Inflammatory macrophage treated with lipopolysaccharide for 1 hour (primary cell): ENCODE results near the gene ACAA1.
A peak's percentile ranks its signal among the peaks of the same experiment; 100 is the strongest.
"Not testable (repeated sequence)": the region's sequence is repeated elsewhere in the genome, so short reads cannot be mapped to it uniquely, and the experiment has no call there.

Experiments
- DNase-seq, 2 donors: peaks; one replicate each; pipeline ENCODE4 v3.0.0-alpha.2; 2020 to 2022

Gene ACAA1, protein sequence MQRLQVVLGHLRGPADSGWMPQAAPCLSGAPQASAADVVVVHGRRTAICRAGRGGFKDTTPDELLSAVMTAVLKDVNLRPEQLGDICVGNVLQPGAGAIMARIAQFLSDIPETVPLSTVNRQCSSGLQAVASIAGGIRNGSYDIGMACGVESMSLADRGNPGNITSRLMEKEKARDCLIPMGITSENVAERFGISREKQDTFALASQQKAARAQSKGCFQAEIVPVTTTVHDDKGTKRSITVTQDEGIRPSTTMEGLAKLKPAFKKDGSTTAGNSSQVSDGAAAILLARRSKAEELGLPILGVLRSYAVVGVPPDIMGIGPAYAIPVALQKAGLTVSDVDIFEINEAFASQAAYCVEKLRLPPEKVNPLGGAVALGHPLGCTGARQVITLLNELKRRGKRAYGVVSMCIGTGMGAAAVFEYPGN

DNA sequence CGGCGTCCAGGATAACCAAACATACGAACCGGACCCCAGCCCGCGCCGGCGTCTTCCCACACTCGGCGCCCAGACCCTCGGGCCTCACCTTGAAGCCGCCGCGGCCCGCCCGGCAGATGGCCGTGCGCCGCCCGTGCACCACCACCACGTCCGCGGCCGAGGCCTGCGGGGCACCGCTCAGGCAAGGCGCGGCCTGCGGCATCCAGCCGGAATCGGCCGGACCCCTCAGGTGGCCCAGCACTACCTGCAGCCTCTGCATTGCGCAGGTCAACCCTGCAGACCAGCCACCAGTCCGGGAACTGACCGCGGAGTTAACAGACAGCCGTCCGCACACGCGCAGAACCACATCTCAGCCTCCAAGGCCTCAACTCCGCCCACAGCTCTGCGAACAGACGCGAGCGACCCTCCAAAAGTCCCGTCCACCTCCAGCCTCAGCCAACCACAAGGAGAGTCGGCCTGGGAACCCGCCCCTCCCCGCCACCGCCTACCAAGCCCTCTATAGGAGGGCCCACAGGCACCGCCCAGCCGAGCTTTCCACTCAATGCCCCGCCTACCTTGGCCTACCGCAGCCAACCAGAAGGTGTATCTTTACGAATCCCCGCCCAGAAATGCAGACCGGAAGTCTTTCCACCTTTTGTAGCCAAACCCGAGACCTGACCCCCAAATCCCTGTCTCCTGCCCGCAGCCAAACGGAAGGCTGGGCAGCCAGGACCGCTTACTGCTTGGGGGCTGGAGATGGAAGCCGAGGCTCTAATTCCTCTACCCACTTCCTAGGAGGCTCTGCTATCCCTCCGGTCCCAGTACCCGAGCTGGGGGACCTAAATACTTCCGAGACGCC, at the start of gene ACAA1:
Gene ACAA1 (minus strand): TSS at position 351 of the 838 bp plus-strand sequence. CDS start 92 bp downstream, at position 259.
- peak; percentile 99 to 100 for DNase-seq

DNA sequence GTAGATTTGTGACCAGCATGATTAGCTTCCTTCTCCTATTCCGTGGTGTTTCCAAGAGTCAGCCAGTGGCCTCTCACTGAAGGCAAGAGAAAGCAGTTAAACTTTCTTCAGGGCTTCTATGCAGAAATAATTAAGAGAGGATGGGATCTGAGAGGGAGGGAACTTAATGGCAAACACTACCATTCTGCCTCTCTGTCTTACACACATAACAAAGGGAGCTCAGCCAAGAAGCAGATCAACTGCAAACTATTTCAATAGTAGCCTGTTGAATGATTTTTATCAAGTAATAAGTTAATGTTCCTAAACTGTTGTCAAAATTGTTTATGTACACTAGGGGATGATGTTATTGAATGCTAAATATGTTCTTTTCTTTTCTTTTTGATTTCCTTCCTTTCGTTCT, 40.3 kb upstream of the ACAA1 start:
- no peak for DNase-seq

DNA sequence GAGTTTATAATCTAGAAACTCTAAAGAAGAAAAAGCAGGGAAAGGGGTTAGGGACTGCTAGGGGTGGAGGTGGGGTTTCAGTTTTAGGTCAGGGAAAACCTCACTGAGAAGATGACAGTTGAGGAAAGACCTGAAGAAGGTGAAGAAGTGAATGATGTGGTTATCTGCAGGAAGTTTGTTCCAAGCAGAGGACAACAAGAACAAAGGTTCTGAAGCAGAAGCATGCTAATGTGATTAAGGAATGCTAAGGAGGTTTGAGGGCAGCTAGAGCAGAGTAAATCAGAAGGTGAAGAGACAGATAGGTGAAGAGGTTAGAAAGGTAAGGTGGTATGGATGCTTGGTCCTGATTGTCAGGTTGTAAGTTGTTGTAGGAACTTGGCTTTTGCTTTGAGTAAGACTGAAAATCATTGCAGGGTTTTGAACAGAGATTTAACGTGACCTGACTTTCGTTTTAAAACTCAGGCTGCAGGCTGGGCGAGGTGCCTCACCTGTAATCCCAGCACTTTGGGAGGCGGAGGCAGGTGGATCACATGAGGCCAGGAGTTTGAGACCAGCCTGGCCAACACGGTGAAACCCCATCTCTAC, 37.0 kb upstream of the ACAA1 start:
- DNase-seq: no peak

DNA sequence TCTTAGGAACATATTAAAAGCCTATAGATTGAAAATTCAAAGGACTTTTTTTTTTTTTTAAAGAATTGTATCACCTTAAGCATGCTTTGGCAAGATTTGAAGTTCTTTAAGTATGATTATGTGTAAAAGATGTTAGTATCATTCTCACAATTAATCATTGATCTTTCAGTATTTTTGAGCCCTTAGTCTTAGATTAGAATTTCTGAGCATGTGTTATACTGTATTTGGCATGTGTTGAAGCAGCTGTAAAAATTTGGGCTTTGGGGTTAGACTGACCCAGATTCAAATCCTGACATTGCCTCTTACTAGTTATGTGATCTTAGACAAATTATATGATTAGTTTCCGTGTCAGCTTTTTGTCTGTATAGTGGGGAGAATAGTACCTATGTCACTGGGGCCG, 34.7 kb upstream of the ACAA1 start:
- no peak for DNase-seq

DNA sequence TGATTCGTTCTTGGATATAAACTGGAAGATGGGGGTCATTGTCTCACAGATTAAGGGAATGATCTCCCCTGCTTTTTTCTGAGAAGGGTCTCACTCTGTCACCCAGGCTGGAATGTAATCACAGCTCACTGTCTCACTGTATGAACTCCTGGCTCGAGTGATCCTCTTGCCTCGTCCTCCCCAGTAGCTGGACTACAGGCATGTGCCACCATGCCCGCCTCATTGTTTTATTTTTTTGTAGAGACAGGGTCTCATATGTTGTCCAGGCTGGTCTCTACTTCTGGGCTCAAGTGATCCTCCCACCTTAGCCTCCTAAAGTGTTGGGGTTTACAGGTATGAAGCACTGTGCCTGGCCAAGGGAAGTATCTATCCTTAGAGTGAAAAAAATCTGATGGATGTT, 33.8 kb upstream of the ACAA1 start:
- DNase-seq: no peak

DNA sequence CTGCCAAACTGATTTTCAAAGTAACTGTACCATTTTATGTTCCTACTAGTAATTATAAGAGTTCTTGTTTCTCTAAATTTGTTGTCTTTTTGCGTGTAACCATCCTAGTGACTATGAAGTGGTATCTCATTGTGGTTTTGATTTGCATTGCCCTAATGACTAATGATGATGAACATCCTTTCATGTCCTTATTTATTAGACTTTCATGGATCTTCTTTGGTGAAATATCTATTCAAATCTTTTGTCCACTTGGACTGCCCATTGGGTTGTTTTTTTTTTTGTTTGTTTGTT, 32.0 kb upstream of the ACAA1 start:
- DNase-seq: no peak

DNA sequence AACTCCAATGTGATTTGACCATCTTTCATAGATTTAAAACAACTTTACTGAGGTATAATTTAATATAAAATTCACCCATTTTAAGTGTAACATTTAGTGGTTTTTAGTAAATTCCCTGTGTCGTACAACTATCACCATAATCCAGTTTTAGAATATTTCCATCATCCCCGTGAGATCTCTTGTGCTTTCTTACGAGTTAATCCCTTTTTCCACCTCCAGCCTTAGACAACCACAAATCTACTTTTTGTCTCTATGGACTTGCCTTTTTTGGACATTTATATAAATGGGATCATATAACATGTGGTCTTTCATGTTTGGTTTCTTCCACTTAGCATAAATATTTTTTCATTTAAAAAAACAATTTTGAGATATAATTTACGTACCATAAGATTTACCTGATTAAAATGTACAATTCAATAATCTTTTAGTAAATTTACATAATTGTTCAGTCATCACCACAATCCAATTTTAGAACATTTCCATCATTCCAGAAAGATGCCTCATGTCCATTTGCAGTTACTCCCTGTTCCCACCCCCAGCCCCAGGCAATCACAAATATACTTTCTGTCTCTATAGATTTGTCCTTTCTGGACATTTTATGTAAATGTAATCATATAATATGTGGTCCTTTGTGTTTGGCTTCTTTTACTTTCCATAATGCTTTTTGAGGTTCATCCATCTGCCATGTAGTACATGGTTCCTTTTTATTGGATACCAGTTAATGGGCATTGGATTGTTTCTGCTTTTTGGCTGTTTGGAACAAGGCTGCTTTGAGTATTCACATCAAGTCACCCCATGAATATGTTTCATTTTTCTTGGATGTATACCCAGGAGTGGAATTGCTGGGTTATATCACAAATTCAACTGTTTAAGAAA, 31.5 kb upstream of the ACAA1 start:
- DNase-seq: no peak

DNA sequence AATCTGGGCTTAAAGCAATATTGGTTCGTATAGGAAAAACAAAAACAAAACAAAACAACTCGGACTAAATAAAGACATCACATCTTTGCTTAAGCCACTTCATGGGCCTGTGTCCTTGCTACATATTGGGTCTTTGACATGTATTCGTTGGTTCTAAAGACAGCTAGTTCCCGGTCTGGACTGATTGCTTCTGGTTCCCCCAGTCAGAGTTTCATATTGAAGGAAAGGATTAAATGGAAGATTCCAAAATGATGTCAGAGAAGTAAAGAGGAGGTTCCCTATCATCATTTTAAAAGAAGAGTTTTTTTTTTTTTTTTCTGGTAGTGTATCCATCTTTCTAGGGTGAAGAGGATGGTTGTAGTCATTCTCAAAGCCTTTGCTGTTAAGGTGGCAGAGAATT, 30.7 kb upstream of the ACAA1 start:
- DNase-seq: no peak

DNA sequence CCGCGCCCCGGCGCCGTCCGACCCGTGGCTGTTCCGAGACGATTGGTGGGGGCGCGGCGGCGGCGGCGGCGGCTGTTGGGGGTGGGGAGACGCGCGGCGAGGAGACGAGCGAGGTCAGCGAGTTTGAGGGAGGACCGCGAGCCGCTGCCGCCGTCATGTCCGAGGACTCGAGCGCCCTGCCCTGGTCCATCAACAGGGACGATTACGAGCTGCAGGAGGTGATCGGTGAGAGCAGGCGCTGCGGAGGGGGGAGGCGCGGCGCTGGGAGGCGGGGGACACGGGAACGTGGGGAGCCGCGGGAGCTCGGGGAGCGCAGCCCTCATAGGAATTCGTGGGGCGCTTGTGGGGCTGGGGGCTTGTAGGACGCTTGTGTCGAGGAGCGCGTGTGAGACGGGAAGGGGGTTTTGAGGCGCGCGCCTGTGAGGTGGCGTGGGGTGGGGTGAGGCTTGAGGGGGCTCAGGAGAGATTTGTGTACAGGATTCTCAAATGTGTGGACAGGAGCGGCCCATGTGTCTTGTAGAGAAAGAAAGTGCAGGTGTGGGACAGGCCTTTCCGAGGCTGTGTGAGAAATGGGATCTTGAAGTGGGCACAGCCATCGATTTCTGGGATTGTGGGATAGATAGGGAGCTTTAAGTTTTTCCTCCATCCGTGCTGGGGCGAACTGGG, 28.9 kb upstream of the ACAA1 start:
- DNase-seq: peak in 1 of 2 donors; percentile 35

DNA sequence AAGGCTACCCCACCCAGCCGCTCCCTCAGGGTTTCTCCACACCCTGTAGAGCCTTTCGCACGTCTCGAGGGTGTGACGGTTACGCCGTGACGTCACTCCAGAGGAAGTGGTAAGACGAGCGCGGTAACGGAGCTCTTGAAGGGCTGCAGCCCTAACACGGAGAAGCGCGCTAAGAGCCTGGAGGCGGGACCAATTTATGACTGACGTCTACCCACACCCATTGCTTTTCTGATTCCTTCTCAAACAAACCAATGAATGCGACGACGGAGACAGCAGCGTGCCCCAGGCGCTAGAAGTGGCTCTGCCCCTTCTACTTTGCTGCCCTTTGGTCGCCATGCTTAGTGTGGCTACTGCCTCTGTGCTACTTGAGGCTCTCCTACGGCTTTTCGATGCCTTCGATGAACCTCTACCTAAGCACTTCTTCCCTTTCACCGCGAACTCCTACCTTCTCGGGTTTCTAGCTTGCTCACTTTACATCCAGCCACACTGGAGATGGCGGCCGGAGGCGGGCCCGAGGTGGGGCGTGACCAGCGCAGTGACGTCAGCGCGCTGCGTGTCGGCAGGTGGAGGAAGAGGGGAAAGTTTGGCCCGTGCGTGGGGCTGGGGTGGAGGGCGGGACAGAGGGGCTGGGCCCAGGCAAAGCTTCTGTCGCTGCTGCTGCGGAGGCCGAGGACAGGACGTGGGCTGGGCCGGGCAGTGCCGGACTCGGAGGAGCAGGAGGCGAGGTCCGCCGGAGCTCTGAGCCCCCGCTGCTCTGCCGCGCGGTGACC, 28.2 kb upstream of the ACAA1 start, which contains the start of gene OXSR1:
Gene OXSR1 (plus strand): TSS at position 586 of the 770 bp plus-strand sequence. CDS start 340 bp downstream, outside the sequence.
- DNase-seq: peak; percentile 100

DNA sequence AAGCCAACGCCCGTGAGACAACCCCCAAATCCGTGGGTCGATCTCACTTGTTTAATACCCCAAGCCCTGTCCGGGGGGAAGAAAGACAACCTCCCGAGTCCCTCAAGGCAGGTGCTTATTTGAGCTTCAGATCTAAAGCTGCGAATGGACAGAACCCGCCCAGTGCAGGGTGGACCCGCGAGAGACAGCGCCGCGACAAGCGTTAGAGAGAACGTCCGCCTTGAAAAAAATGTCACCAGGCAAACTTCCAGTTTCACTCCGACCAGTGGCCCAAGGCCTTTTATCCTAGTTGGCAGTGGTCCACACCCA, 27.7 kb upstream of the ACAA1 start:
- DNase-seq: no peak

DNA sequence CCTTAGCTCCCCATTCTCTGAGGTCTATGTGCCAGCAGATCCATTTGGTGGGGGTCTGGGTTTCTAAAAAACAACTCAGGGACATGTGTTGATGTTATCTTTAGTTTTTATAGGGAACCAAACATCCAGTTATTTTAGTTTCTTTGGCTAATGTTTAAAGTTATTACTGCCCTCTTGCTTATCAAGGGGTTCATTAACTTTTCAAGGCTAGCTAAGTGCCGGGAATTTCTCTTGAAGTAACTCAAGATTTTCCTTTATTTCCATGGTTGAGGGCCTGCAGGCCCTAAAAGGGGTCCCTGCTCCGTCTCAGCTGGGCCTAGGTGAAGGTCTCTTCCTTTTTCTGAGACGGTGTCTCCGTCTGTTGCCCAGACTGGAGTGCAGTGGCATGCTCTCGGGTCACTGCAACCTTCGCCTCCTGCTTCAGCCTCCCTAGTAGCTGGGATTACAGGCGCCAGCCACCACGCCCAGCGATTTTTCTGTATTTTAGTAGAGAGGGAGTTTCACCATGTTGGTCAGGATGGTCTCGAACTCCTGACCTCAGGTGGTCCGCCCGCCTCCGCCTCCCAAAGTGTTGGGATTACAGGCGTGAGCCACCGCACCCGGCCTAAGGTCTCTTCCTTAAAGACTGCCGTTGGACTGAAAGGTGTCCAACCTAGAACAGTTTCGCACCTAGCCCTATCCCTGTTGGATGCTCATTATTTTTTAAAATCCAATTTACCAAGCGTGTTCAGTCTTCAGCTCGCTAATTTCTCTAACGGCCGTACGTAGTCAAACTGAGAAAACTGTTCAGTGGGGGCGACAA, 27.1 kb upstream of the ACAA1 start:
- DNase-seq: no peak

DNA sequence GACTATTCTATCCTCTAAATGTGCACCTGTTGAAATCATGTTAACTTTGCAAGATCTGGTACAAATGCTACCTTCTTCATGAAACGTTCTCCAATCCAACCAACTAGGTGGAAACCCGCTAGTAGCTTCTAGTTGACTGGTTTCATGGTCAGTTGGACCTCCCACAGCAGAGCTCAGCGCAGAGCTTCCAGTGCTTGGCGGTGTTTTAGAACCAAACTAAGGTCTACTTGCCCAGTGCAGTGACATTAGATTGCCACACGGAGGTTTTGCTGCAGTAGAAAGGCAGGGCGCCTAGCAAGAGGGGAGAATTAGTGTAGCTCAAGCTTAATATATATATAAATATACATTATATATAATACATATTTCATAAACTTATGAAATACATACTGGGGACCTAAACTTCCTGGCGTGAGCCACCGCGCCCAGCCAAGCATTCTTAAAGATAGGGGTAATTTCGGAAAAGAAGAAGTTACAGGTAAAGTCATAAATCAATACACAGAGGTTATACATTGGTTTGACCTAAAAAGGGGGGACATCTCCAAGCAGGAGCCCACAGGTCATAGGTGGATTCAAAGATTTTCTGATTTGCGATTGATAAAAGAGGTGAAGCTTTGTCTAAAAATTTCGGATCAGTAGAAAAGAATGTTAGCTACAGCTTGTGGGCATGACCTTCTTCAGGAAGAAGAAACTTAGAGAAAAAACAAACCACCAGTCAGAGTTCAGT, 26.4 kb upstream of the ACAA1 start:
- no peak for DNase-seq

DNA sequence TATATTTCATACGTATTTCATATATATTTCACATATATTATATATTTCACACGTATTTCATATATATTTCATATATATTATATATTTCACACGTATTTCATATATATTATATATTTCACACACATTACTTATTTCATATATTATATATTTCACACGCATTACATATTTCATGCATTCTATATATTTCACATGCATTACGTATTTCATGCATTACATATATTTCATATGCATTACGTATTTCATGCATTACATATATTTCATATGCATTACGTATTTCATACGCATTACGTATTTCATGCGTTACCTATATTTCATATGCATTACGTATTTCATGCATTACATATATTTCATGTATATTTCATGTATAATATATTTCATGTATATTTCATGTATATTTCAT, 23.8 kb upstream of the ACAA1 start:
- not testable (repeated sequence) for DNase-seq

DNA sequence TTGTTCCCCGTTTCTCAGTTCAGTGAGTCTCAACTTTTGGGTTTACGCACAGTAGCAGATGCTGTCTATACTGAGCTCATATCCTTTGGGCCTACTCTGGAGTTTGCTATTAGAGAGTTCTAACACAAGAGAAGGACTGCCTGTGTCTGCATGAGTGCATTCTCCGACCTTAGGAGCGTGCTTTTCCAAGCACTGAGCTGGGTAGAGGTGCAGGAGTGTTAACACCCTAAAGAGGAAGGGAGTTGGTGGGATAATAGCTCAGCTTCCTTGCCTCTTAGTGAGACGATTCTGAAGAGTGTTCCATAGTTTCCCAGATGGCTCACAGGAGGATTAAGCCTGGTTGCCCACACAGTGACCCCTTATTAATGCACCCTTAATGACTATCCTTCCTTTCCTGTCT, 21.5 kb upstream of the ACAA1 start:
- no peak for DNase-seq

DNA sequence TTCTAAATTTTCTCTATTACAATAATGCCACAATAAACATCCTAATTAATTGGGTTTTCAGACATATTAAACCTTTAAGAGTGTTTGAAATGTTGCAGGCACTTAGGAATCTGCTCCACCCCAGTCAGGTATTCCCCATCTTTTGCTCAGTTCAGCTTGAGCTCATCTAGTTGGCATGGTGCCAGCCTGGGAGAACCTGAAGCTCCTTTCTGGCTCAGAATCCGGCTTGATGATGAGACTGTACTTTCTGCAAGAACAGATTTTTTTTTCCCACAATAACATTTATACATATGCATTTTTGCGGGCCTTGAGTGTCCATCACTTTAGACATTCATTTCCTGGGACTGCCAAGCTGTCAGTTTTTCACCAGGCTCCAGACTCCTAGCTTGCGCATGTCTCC, 20.7 kb upstream of the ACAA1 start:
- DNase-seq: no peak

DNA sequence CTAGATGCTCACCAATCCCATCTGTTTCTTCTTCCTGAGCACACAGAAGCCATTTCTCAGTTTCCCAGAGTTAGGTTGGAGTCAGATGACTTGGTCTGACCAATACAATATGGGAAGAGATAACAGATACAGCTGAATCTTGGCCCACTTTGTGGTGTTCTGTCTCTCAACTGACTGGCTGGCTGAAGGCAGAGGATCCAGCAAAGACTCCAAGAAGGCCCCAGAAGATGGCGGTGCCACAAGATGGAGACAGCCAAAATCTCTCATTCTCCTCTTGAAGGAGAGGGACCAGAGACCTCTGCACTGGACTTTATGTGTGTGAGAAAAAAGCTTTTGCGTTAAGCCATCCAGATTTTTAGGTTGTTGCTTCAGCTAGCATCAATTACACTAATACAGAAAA, 20.2 kb upstream of the ACAA1 start:
- DNase-seq: no peak

DNA sequence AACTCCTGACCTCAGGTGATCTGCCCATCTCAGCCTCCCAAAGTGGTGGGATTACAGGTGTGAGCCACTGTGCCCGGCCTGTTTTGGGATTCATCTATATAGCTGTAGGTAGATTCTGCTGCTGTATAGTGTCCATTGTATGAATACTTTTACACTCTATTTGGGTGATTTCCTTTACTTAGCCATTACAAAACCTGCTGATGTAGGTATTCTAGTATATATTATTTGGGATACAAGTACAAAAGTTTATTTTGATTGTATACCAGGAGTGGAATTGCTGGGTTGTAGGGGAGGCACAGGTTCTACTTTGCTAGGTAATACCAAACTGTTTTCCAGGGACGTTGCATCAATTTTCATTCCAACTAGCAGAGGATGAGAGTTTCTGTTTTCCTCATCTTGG, 18.9 kb upstream of the ACAA1 start:
- DNase-seq: no peak

DNA sequence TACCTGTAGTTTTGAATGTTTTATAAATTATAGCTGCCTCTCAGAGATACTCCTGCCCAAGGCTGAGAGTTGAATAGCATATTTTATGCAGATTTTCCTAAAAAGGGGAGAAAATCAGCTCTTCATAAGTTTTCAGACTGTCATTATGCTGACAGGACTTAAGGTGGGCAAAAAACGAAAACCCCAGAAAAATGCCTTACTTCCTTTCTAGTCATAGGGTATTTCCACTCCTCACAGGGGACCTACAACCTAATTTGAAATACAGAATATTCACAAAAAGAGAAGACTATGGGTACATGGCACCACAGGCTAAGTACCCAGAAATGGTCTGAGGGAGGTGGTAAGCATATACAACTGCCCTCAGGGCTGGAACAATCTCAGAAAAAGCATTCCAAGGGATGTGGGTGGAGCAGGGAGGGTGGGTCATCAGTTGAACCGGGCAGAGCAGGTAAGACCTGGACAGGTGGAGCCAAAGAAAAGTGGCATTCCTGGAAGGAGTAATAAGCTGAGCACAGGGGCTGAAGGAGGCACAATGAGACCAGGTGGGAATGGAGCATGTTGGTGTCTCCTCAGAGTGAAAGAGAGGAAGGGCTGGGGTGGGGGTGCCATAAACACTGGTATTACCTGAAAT, 17.8 kb upstream of the ACAA1 start:
- peak; percentile 56 to 79 for DNase-seq
